Measurements from ENCODE around the gene DUOXA2. TPM values are rescaled to one million over a fixed set of nuclear protein-coding genes. Genes with fewer than 3 reads are reported as not detected.
"Not testable (repeated sequence)": the region's sequence is repeated elsewhere in the genome, so short reads cannot be mapped to it uniquely, and the experiment has no call there.

DUOXA2 gene
- total and polyA plus RNA-seq, 4 donors, result 0.48 to 0.98 (median 0.98) TPM; not detected in 1

DNA sequence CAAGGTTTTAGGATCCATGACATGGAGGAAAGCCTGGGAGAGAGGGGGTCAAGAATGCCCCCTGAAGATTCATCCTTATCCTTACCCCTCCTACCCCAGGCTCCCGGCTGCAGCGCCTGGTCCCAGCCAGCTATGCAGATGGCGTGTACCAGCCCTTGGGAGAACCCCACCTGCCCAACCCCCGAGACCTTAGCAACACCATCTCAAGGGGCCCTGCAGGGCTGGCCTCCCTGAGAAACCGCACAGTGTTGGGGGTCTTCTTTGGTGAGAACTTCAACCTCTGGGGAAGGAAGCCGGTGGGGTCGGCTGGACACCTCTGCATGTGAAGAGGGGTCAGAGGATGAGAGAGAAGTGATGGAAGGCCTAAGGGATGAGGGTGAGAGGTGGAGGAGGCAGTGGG, 19.9 kb downstream of the DUOXA2 start:
- no peak overlapping the region for H3K9ac ChIP-seq (ENCODE audit: insufficient read depth in 1 of 2, low read length in 2 of 2)
- DNase-seq (no peak), ATAC-seq (ENCODE audit: insufficient read depth, low FRiP score) (no peak)
- peaks cover 0 to 50% (median 47%) of the 10 kb centered on the region in 3 donors for H3K27me3 ChIP-seq (ENCODE audit: control insufficient read depth in 3 of 3, insufficient read depth in 3 of 3, low read length in 2 of 3)
- peaks cover 0 to 4% (median 0%) of the 10 kb centered on the region in 4 donors for H3K9me3 ChIP-seq (ENCODE audit: control insufficient read depth in 4 of 4, insufficient read depth in 3 of 4, low read length in 3 of 4)
- peaks cover 0 to 18% (median 0%) of the 10 kb centered on the region in 5 donors for H3K4me1 ChIP-seq (ENCODE audit: control insufficient read depth in 5 of 5, insufficient read depth in 5 of 5, low read length in 5 of 5)
- TF ChIP-seq, protein P1, sequence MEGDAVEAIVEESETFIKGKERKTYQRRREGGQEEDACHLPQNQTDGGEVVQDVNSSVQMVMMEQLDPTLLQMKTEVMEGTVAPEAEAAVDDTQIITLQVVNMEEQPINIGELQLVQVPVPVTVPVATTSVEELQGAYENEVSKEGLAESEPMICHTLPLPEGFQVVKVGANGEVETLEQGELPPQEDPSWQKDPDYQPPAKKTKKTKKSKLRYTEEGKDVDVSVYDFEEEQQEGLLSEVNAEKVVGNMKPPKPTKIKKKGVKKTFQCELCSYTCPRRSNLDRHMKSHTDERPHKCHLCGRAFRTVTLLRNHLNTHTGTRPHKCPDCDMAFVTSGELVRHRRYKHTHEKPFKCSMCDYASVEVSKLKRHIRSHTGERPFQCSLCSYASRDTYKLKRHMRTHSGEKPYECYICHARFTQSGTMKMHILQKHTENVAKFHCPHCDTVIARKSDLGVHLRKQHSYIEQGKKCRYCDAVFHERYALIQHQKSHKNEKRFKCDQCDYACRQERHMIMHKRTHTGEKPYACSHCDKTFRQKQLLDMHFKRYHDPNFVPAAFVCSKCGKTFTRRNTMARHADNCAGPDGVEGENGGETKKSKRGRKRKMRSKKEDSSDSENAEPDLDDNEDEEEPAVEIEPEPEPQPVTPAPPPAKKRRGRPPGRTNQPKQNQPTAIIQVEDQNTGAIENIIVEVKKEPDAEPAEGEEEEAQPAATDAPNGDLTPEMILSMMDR (IDR thresholded peaks at IDR 0.05; ENCODE audit: control extremely low read depth, extremely low read depth), result no peak
- H3K27ac ChIP-seq (ENCODE audit: low read depth in 1 of 2, low read length in 1 of 2), result peak overlapping the region in 1 of 2 donors; percentile 9
- H3K36me3 ChIP-seq (ENCODE audit: control insufficient read depth in 4 of 4, insufficient read depth in 4 of 4, low read length in 4 of 4), result no peaks in the 10 kb centered on the region
- H3K4me3 ChIP-seq, result no peak overlapping the region
- WGBS, 2 donors, result 90 to 93% methylated on average over 7 of the region's 7 CpGs

DNA sequence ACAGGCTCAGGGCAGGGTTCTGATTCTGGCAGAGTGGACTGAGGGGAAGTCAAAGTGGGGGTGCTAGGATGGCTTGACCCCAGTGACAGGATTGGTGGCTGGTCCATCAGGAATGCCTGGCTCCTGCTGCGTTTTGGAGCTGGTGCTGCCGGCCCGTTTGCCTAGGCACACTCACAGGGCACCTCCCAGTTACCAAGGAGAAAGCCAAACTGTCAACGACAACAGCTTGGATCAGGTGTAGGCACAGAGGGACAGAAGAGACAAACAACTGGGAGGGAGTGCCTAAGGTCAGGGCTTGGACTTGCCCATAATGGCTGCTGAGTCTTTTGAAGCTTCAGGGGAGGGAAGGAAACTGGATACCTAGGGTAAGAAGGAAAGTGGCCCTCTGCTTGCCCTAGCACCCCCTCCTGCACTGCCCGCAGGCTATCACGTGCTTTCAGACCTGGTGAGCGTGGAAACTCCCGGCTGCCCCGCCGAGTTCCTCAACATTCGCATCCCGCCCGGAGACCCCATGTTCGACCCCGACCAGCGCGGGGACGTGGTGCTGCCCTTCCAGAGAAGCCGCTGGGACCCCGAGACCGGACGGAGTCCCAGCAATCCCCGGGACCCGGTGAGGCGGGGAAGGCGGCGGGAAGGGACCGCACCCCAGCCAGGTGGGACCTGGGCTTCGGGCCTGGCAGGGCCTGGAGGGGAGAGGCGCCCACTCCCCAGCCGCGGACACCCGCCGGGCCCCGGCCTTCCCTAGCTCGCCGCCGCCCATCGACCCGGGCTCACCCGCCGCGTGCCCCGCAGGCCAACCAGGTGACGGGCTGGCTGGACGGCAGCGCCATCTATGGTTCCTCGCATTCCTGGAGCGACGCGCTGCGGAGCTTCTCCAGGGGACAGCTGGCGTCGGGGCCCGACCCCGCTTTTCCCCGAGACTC, 20.8 kb downstream of the DUOXA2 start:
- no peak overlapping the region for H3K27ac ChIP-seq (ENCODE audit: low read depth in 1 of 2, low read length in 1 of 2)
- DNase-seq (no peak), ATAC-seq (ENCODE audit: insufficient read depth, low FRiP score) (no peak)
- no peaks in the 10 kb centered on the region for H3K36me3 ChIP-seq (ENCODE audit: control insufficient read depth in 4 of 4, insufficient read depth in 4 of 4, low read length in 4 of 4)
- peaks cover 0 to 12% (median 0%) of the 10 kb centered on the region in 5 donors for H3K4me1 ChIP-seq (ENCODE audit: control insufficient read depth in 5 of 5, insufficient read depth in 5 of 5, low read length in 5 of 5)
- TF ChIP-seq, protein P1 (IDR thresholded peaks at IDR 0.05; ENCODE audit: control extremely low read depth, extremely low read depth), result no peak
- H3K4me3 ChIP-seq, result no peak overlapping the region
- 7 to 15% methylated on average over 48 to 57 of the region's 57 CpGs for WGBS, 2 donors
- H3K27me3 ChIP-seq (ENCODE audit: control insufficient read depth in 3 of 3, insufficient read depth in 3 of 3, low read length in 2 of 3), result peaks cover 0 to 46% (median 42%) of the 10 kb centered on the region in 3 donors
- peaks cover 0 to 4% (median 0%) of the 10 kb centered on the region in 4 donors for H3K9me3 ChIP-seq (ENCODE audit: control insufficient read depth in 4 of 4, insufficient read depth in 3 of 4, low read length in 3 of 4)
- no peak overlapping the region for H3K9ac ChIP-seq (ENCODE audit: insufficient read depth in 1 of 2, low read length in 2 of 2)

DNA sequence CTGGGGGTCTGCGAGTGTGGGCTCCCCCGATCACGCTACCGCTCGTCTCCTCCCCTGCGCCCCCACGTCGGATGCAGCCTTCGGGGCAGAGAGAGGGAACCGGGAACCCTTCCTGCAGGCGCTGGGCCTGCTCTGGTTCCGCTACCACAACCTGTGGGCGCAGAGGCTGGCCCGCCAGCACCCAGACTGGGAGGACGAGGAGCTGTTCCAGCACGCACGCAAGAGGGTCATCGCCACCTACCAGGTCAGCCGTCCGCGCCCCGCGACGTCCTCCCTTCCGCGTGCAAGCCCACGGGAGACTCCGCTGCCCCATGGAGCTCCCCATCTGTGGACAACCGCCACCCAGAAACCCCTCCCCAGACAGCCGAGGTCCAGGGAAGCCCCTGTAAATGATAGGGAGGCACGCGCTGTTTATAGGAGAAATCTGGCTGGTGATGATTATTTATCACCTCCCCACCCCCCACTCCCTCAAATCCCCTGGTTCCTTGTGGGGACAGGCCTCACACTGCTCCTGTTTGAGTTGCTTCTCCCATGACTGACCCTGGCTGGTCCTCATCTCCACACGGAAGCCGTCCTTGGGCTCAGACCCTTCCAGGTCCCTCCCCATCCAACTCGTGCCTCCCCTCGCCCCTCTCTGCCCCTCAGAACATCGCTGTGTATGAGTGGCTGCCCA, 21.7 kb downstream of the DUOXA2 start:
- not testable (repeated sequence) for H3K27ac ChIP-seq (ENCODE audit: low read depth in 1 of 2, low read length in 1 of 2); ATAC-seq (ENCODE audit: insufficient read depth, low FRiP score); H3K36me3 ChIP-seq (ENCODE audit: control insufficient read depth in 4 of 4, insufficient read depth in 4 of 4, low read length in 4 of 4); H3K4me3 ChIP-seq; H3K9me3 ChIP-seq (ENCODE audit: control insufficient read depth in 4 of 4, insufficient read depth in 3 of 4, low read length in 3 of 4); H3K9ac ChIP-seq (ENCODE audit: insufficient read depth in 1 of 2, low read length in 2 of 2); DNase-seq
- Histone ChIP-seq H3K27me3 (ENCODE audit: control insufficient read depth in 3 of 3, insufficient read depth in 3 of 3, low read length in 2 of 3) (peaks cover 0 to 37% (median 33%) of the 10 kb centered on the region in 3 donors), H3K4me1 (ENCODE audit: control insufficient read depth in 5 of 5, insufficient read depth in 5 of 5, low read length in 5 of 5) (peaks cover 0 to 12% (median 0%) of the 10 kb centered on the region in 5 donors)
- 18 to 31% methylated on average over 9 to 11 of the region's 37 CpGs for WGBS, 2 donors

DNA sequence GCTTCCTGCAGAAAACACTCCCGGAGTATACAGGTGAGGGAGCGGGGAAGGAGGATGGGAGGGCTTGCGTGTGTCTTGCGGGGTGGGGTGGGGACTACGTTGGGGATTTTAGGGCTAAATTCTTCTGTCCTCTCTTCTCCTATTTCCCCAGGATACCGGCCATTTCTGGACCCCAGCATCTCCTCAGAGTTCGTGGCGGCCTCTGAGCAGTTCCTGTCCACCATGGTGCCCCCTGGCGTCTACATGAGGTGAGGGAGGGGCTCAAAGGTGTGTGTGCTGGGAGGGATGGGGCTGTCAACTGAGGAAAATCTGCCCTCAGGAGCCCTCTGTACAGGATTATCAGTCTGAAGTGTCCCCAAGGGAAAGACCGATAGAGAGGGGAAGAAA, 22.2 kb downstream of the DUOXA2 start:
- no peak for ATAC-seq (ENCODE audit: insufficient read depth, low FRiP score)

More for the DNA sequence above, 22.2 kb downstream of the DUOXA2 start:
- Histone ChIP-seq H3K9me3 (ENCODE audit: control insufficient read depth in 4 of 4, insufficient read depth in 3 of 4, low read length in 3 of 4) (peaks cover 0 to 4% (median 0%) of the 10 kb centered on the region in 4 donors), H3K4me3 (no peak overlapping the region), H3K27ac (ENCODE audit: low read depth in 1 of 2, low read length in 1 of 2) (no peak overlapping the region), H3K9ac (ENCODE audit: insufficient read depth in 1 of 2, low read length in 2 of 2) (no peak overlapping the region), H3K36me3 (ENCODE audit: control insufficient read depth in 4 of 4, insufficient read depth in 4 of 4, low read length in 4 of 4) (peaks cover 0 to 2% (median 0%) of the 10 kb centered on the region in 4 donors), H3K4me1 (ENCODE audit: control insufficient read depth in 5 of 5, insufficient read depth in 5 of 5, low read length in 5 of 5) (peaks cover 0 to 12% (median 0%) of the 10 kb centered on the region in 5 donors), H3K27me3 (ENCODE audit: control insufficient read depth in 3 of 3, insufficient read depth in 3 of 3, low read length in 2 of 3) (peaks cover 0 to 34% (median 33%) of the 10 kb centered on the region in 3 donors)
- TF ChIP-seq, protein P1 (IDR thresholded peaks at IDR 0.05; ENCODE audit: control extremely low read depth, extremely low read depth), result no peak
- 18 to 37% methylated on average over 10 of the region's 10 CpGs for WGBS, 2 donors
- DNase-seq, result no peak
